GM19397 (cell line): Measurements from ENCODE around the gene PLXNA4.

ENCODE experiments used
- ATAC-seq: cut with Tn5 transposase; IDR thresholded peaks from one replicate; pipeline ENCODE4 v1.9.1; 2021; ENCODE audit warnings: mild to moderate bottlenecking, moderate library complexity; ENCODE audit not compliant: unreplicated experiment

The PLXNA4 gene

DNA sequence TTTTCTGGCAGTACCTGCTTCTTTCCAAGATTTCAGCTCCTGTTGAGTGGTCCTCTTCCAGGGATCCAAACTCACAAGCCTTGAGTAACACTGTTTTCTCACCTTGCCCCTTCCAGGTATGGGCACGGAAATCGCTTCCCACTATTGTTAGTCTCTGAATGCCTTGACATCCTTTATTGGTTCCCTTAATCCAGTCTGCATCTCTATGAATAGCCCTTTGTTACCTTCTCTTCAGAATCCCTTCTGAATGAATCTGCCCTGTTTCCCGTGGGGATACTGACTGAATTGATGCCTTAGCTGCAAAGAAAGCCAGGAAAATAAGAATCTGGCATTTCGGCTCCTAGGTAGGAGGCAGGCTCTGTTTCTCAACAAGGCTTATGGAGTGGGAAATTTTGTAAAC, 467.7 kb downstream of the PLXNA4 start:
- no peak for ATAC-seq

DNA sequence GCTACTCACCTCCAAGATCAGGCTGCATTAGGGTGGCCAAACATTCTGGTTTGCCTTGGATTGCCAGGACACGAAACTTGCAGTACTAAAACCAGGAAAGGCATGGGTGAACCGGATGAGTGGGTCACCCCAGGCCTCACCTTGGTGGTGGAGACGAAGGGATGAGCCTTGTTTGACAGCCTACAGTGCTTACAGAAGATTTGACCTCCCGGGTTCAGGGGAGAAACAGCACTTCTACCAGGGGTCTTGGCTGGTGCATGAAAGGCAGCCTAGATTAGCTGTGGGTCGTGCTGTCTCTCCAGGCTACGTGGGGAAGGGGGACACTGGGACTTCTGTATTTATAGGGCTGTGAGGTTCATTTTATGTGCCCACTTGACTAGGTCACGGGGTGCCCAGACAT, 469.8 kb downstream of the PLXNA4 start:
- no peak for ATAC-seq

DNA sequence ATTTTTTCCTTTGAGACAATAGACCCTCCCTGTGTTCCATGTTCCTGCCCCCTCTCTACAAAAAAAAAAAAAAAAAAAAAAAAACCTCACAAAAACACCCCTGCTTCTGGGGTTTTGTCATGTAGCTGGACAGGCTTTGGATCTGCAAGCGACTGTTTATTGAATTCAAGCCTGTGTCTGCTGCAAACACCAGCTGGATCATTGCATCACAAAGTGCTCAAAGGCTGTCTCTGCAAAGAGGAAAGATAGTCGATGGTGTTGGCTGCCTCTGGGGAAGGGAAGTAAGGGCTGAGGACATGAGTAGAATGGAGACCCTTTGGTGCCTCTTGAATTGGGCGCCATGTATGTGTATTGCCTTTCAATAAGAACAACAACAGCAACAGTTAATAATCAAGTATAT, 471.2 kb downstream of the PLXNA4 start:
- no peak for ATAC-seq

DNA sequence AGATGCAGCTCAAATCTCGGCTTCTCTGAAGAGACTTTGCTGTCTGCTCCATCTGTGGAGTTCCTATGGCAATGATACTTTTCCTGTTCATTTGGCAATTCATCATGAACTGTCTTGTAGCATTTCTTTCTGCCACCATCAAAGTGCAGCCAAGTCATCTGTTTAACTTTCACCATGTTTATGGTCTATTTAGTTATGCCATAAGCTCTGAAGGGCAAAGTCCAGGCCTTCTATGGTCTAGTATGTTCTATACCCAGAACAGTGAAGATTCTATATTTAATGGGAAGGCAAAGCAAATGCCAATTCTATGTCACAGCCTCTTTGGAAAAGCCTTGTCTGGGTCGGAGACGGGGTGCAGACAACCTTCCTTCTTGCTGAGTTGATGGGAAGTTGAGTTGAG, 472.6 kb downstream of the PLXNA4 start:
- no peak for ATAC-seq

DNA sequence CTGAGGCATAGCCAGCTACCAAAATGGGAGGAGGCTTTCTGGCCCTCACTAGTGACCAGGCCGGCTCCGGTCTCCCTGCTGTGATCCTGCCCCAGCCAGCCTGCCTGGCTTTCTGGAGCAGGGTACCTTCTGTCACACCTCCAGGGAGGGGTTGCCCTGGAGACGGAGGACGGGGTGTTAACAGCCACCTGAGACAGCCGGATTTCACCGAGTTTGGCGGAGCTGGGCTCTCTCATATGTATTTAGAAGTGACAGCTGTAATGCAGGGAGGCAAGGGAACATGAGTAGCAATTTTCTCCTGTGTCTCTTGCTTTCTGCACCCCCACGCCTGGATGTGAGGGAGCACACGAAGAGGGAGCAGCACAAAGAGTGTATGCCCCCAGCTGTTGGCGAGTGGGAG, 473.3 kb downstream of the PLXNA4 start:
- ATAC-seq, result no peak

DNA sequence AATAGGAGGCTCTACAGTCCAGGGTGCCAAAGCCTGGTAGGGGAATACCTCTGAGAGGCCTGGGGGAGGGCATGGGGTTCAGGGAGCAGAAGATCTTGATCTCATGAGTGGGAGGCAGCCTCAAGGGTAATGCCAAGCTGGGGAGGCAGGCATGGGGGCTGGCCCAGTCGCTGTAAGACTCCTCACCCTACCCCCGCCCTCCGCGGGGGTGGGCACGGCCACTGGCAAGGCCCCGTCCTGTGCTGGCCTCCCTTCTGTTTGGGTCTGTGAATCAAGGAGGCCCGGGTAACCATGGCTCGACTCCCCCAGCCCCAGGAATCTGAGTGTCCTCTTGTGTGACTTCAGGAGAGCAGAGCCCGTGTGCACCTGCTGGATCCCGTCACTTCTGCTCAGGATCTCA, 473.9 kb downstream of the PLXNA4 start:
- no peak for ATAC-seq

DNA sequence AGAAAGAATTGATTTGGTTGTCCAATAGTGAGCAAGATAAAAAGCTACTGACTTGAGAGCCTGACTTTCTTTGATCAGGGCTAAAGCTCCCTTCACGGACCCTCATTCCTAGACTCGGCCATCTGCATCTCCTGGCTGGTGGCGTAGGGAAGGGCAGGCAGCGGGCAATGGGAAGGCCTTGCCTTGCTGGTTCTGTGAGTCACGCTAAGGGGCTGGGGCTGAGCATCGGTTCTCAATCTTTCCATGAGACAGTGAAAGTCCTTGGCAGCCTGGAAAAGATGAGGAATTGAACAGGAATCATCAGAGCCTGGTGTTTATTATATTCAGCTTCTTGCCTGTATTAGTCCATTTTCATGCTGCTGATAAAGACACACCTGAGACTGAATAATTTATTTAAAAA, 475.3 kb downstream of the PLXNA4 start:
- ATAC-seq, result no peak

DNA sequence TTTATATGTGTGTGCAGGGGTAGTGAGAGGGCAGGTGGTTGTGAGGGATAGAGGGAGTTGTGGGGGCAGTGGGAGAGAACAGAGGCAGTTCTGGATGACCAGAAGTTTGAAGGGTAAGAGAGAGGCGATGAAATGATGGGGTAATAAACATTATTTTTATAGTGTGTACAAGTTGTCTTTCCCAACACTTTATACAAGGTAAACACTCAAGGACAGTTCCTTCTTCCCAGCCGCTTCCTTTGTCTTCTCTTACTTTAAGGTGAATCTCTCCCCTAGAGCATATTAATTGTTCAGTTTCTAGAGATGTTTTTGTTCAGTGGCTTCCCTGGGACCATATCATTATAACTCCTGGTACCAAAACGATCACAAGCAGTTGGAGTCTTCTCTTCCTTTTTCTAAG, 475.8 kb downstream of the PLXNA4 start:
- ATAC-seq, result no peak

DNA sequence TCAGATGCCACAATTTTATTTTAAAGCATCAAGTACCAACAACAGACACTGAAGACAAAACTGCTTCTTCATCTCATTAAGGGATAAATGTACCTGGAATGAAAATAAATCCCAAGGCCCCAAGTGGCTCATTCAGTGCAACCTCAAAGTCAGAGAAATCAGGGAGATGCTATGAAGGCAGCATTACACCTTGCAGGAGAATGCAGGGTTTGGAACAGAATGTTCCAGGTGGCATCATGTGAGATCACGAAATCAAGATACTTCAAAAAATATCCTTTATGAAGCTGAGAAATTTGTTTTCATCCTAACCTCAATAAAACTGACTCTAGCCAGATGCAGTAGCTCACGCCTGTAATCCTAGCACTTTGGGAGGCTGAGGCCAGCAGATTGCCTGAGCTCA, 477.1 kb downstream of the PLXNA4 start:
- ATAC-seq, result no peak

DNA sequence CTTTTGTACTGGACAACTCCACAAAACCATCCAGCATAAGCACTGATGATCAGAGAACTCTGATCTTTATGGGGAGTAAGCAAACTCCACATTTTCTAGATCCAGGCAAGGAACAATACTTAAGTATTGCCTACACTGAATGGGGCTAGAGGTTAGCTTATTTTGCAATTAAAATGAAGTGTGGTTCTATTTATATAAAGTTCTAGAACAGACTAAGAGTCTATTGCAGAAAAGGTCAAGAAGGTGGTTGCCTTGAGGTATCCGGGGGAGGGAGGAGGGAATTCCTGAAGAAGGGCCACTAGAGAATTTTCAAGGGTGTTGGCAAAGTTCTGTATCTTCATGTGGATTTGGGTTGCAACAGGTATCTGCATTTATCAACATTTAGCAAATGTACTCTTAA, 477.9 kb downstream of the PLXNA4 start:
- no peak for ATAC-seq

DNA sequence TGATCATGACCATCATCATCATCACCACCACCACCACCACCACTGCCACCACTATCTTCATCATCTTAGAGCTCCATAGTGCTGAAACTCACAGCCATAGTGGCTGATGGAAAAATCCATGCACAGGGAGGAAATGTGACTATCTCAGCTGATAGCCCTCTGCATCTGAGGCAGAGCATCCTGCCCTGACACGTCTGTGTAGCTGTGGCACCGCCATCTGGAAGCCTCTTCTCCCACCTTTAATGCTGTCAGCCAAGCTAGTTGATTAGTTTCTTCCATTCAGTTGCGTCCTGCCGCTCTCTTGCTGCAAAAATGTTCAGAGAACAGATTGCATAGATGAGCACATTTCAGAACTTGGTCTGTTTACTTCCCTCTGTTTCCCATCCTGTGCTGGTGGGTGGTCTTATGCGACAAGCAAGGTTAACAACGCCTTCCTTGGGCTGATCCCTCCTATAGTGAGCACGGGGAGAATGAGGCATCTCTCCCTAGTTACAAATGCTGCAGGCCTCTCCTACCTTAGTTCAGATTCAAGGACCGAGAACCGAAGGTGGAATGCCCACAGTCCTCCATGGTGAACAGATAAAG, 478.6 kb downstream of the PLXNA4 start:
- ATAC-seq, result no peak

DNA sequence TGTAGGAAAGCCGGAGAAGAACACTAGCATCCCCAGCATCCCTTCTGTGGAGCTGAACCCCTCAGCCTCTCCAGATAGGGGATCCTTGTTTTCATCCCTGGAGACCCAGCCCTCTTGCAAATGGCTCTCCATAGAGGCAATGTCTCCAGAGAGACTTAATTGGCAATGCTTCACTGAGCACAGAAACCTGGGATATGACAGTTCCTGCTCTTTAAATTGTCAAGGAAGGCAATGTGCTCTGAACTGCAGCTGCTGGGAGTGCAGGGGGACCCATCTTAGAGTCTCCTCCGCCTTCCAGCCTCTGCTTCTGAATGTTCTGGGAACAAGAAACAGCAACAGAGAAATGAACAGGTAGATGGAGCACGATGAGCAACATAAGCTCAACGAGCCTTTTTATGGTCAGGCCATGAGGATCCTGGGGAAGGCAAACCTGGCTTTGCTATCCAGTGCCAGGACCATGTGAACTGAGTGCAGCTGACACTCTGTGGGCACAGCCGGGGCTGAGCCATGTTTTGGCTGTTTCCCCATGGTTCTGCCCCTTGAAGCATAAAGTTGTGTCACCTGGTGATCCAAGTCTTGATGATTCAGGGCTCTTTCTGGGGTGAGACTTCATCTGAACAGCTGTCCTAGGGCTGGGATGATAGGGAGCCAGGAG, 481.0 kb downstream of the PLXNA4 start:
- no peak for ATAC-seq

DNA sequence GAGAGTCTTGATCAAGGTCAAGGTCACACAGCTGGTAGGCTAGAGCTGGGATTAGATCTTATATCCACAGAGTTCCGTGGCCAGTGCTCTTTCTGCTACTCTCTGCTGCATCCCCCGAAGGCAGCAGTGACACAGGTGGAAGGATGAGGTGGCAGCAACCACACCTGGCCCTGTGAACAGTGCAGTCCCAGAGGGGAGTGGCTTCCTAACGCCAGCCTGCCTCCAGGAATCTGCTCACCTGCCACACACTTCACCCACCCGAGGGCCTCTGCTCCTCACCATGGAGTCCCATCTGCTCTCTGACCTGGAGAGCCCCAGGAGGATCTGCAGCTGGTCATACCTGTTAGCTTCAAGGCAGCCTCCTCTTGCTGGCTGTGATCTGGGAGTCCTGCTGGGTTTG, 484.2 kb downstream of the PLXNA4 start:
- no peak for ATAC-seq

DNA sequence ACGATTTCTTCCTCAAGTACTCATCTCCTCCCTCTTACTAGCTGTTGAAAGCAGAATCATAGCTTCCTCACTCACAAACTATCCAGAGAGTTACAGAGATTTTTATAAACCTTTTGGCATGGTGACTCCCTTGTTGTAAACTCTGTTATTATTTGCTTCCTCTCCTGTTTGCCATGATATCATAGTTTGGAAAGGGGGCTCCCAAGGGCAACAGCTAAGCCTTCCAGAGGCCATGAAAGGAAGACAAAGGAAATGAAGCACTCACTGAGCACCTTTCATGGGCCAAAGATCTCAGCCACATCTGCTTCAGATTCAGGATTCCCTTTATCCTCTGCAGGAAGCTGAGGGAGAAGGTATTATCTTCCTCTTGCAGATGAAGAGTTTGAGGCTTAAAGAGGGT, 484.6 kb downstream of the PLXNA4 start:
- no peak for ATAC-seq

DNA sequence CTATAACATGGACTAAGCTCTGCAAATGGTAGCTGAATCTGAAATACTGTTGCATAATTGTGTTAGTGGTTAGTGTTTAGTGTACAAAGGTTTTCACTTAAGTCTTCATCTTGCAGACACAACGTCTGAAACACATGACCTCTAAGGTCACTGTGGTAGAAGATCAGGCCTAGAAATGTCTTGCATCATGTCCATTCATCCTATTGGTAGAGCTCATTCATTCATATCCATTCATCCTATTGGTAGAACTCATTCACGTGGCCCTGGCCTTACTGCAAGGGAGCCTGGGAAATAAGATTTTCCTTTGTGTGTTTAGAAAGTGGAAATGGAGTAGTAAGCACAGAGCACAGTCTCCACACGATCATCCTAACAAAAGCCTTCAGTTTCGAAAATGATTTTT, 485.8 kb downstream of the PLXNA4 start:
- no peak for ATAC-seq

DNA sequence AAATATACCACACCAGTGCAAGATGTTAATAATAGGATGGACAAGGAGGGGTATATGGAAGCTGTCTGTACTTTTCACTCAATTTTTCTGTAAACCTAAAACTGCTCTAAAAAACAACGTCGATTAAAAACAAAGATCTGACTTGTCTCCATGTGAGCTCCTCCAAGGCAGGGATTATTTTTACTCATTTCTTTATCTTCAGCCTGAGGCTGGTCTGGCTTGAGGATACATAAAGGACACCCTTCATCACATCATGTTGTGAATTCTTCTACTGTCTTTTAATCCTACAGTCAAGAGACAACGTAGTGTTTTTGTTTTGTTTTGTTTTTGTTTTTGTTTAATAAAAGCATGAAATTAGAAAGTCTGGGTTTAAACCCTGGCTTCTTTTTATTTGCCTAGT, 486.9 kb downstream of the PLXNA4 start:
- ATAC-seq, result no peak

DNA sequence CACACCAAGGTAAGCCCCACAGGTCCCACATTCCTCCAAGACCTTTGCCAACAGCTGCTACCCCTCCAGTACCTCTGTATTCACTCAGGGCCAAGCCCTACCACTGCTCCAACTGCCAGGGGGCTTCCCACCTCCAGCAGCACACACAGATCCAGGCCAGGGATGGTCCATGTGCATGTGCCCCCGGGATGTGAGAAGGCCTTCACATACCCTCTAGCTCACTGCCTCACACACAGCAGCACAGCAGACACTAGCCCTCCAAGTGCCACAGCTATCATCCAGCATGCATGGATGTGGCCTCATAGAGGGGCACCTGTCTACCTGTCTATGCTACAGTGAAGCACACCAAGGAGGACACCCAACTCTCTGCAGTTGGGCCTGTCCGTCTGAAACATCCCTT, 488.8 kb downstream of the PLXNA4 start:
- no peak for ATAC-seq

DNA sequence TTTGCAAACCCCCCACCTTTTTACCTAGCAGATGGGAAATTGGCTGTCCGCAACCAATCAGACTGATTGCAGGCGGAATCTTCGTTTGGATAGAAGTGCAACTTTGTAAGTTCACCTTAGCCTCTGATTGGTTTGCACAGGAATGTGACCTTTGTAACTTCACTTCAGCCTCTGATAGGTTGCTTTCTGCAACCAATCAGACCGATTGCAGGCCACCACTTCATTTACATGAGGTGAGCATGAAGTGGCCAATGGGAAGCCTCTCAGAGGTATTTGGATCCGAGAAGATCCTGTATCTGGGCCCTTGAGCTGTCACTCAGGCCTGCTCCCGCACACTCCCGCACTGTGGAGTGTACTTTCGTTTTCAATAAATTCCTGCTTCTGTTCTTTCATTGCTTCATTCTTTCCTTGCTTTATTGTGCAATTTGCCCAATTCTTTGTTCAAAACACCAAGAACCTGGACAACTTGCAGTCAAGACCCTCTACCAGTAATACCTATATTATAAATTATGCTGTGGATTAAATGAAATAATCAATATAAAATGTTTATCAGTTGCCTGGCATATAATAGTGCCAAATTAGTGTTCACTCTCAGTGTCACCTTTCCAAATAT, 491.4 kb downstream of the PLXNA4 start:
- ATAC-seq, result no peak

DNA sequence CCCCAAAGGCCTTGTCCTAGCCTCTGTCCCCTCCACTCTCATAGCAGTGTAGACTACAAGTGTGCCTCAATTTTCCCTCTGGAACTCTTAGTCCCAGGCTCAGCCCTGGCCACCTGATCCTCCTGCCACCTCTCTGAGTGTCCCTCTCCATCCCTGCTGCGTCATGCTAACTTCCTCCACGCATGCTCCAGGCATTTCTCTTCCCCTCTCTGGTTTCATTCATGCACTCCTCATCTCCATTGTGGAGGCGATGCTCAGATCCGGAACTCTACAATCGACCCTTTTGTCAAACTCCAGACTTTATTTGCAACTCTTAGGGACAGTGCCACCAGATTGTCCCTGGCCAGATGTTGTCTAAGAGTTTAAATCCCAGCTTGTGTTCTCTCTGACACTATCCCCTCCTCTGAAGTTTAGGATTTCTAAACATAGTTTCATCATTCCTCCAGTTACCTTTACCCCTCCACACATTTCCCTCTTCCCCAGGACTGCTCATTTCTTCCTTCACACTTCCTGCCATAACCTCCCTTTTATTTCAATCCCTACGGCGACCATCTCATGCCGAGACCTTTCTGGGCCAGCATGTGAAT, 492.6 kb downstream of the PLXNA4 start:
- ATAC-seq, result no peak

DNA sequence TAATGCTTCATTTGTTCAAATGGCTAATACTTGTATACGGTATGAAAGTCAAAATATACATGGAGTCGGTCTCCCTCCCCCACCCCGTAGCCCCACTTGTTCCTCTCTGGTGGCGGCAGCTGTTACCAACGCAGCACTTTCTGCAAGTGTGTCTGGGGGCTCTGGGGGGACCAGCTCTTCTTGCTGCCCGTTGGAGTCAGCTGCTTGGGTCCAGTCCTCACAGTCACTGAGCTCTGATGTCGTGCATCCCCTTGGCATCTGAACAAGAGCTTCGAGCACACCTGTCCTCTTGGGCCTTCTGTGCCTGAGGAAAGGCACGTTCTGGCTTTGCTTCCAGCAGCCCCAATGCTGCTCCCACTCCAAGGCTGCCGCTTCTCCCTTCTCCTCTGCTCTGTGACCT, 493.1 kb downstream of the PLXNA4 start:
- no peak for ATAC-seq

DNA sequence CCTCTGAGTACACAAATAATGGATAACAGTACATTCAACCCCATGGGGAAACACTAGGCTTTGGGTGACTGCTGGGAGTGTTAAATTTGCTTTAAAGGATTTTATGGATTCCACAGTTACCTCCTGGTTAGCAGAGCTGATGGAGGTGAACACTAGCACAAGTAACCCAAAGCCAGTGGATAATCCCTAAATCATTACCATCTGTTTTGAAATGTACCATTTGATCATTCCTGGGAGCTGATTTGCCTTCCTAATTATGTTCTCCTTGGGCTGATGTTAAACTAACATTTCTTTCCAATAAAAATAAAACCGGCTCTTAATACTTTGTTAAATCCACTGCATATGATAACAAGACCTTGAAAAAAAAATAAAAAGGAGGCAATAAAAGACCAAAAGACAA, 493.9 kb downstream of the PLXNA4 start:
- no peak for ATAC-seq

DNA sequence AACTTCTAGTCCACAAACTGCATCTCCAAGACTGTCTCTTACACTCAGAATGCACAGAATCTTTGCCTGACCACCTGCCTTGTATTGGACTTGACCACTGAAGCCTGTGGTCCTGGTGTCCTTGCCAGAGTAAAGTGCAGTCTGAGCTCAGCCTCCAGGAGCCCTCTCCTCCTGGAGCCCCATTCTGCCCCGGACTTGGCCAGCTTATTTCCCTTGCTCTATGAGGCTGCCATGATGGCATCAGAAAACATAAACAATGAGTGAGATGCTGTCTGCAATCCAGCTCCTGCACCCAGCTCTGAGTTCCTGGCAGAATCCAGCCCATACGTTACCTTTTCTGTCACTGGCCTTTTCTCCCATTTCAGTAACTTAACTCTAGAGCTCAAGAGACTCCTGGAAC, 494.6 kb downstream of the PLXNA4 start:
- no peak for ATAC-seq
